Midbrain (tissue), 1 donor: ENCODE measurements around the gene PCDHGB5.

Experiments used
- DNase-seq: peaks from one replicate; lab custom pipeline; 2025; lab: John Stamatoyannopoulos, UW

Gene PCDHGB5

DNA sequence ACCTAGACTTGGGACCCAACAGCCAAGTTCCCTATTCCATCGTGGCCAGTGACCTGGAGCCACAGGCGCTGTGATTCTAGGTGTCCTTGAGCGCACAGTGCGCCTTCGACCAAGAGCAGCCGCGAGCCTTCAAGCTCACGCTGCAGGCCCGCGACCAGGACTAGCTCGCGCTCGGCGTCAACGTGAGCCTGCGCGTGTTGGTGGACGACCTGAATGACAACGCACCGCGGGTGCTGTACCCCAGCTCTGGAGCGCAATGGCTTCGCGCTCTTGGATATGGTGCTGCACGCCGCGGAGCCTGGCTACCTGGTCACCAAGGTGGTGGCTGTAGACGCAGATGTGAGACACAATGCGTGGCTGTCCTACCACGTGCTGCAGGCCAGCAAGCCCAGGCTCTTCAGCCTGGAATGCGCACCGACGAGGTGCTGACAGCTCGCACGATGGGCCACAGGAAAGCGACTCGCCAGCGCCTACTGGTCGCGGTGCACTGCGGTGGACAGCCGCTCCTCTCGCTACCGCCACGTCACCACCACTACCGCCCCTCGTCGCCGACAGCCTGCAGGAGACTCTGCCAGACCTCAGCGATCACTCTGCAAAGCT lies 43.9 kb downstream of the PCDHGB5 start:
- no peak for DNase-seq
